GF-D8 (cell line): ENCODE results near the gene MTRF1L.
A peak's percentile ranks its signal among the peaks of the same experiment; 100 is the strongest.
"Not testable (repeated sequence)": the region's sequence is repeated elsewhere in the genome, so short reads cannot be mapped to it uniquely, and the experiment has no call there.

Experiments
- DNase-seq: peaks from one replicate; lab custom pipeline; 2025; lab: John Stamatoyannopoulos, UW

Gene MTRF1L

GRCh38 chr6:153001767-153002612, 519 bp downstream of the MTRF1L start:
- no peak for DNase-seq

- not testable (repeated sequence) for DNase-seq
Measured at GRCh38 chr6:153000790-153001189, 1.7 kb downstream of the MTRF1L start.

GRCh38 chr6:153000243-153000642, 2.3 kb downstream of the MTRF1L start:
- DNase-seq, result no peak

GRCh38 chr6:152999538-152999937, 3.0 kb downstream of the MTRF1L start:
- not testable (repeated sequence) for DNase-seq

GRCh38 chr6:152993847-152994246, 8.7 kb downstream of the MTRF1L start:
- no peak for DNase-seq

- no peak for DNase-seq
Measured at GRCh38 chr6:152993431-152993830, 9.1 kb downstream of the MTRF1L start.

- DNase-seq, result no peak
Measured at GRCh38 chr6:152986978-152987377, 15.5 kb downstream of the MTRF1L start.

- DNase-seq, result not testable (repeated sequence)
Measured at GRCh38 chr6:152985300-152985699, 17.2 kb downstream of the MTRF1L start.

- DNase-seq, result no peak
Measured at GRCh38 chr6:152984513-152984872, 18.0 kb downstream of the MTRF1L start.

GRCh38 chr6:152983637-152984512, 18.6 kb downstream of the MTRF1L start:
- DNase-seq, result peak; percentile 83

- peak; percentile 92 for DNase-seq
Measured at GRCh38 chr6:152982904-152983636, 19.4 kb downstream of the MTRF1L start, which contains the start of gene FBXO5. Gene FBXO5, minus strand, starts transcription at chr6:152983041. Its CDS starts 82 bp downstream, at chr6:152982959.

GRCh38 chr6:152981989-152982903, 20.3 kb downstream of the MTRF1L start:
- no peak for DNase-seq

- DNase-seq, result no peak
Measured at GRCh38 chr6:152981219-152981618, 21.3 kb downstream of the MTRF1L start.

GRCh38 chr6:152980656-152981055, 21.9 kb downstream of the MTRF1L start:
- no peak for DNase-seq

- DNase-seq, result no peak
Measured at GRCh38 chr6:152979116-152979515, 23.4 kb downstream of the MTRF1L start.

- DNase-seq, result no peak
Measured at GRCh38 chr6:152978058-152978457, 24.5 kb downstream of the MTRF1L start.

GRCh38 chr6:152977556-152977955, 25.0 kb downstream of the MTRF1L start:
- no peak for DNase-seq

GRCh38 chr6:152976749-152977148, 25.8 kb downstream of the MTRF1L start:
- no peak for DNase-seq

- DNase-seq, result peak; percentile 11
Measured at GRCh38 chr6:152975204-152975915, 27.1 kb downstream of the MTRF1L start.

GRCh38 chr6:152973916-152974315, 28.6 kb downstream of the MTRF1L start:
- DNase-seq, result peak; percentile 69
